Type B pancreatic cell (in vitro differentiated cells): ENCODE measurements around the gene RAB33A. TPM values are rescaled to one million over a fixed set of nuclear protein-coding genes. Genes with fewer than 3 reads are reported as not detected.

ENCODE experiments used
- DNase-seq: peaks from one replicate; pipeline ENCODE4 v3.0.0; 2021; ENCODE audit warnings: mixed read lengths; ENCODE audit not compliant: unreplicated experiment; ENCODE audit errors: extremely low spot score
- H3K27ac Mint-ChIP-seq: 2 replicates; pipeline ENCODE4 v1.8.0; 2021; ENCODE audit warnings: mild to moderate bottlenecking, mixed read lengths
- H3K27me3 Mint-ChIP-seq: 2 replicates; pipeline ENCODE4 v1.8.0; 2021; ENCODE audit warnings: mixed read lengths
- H3K36me3 Mint-ChIP-seq: 2 replicates; pipeline ENCODE4 v1.8.0; 2021; ENCODE audit warnings: mixed read lengths
- H3K4me1 Mint-ChIP-seq: one replicate; pipeline ENCODE4 v1.8.0; 2021; ENCODE audit warnings: mixed read lengths; ENCODE audit not compliant: unreplicated experiment
- H3K4me3 Mint-ChIP-seq: 2 replicates; pipeline ENCODE4 v1.8.0; 2021; ENCODE audit warnings: mild to moderate bottlenecking, mixed read lengths
- H3K9me3 Mint-ChIP-seq: 2 replicates; pipeline ENCODE4 v1.8.0; 2021; ENCODE audit warnings: mixed read lengths
- total RNA-seq: library from RNA; stranded (reverse); gene quantifications from 2 replicates; pipeline ENCODE4 v1.2.1, GENCODE V29; 2021; ENCODE audit warnings: low replicate concordance
- TF ChIP-seq, protein P1 (sequence below): fragments of 200-600 bp; sonication (generic); conservative IDR thresholded peaks from 2 replicates; pipeline ENCODE4 v1.5.0; 2021; ENCODE audit warnings: antibody characterized with exemption, mild to moderate bottlenecking

Gene RAB33A
- total RNA-seq, 1 donor from 2014 or later = 3.5 TPM

DNA sequence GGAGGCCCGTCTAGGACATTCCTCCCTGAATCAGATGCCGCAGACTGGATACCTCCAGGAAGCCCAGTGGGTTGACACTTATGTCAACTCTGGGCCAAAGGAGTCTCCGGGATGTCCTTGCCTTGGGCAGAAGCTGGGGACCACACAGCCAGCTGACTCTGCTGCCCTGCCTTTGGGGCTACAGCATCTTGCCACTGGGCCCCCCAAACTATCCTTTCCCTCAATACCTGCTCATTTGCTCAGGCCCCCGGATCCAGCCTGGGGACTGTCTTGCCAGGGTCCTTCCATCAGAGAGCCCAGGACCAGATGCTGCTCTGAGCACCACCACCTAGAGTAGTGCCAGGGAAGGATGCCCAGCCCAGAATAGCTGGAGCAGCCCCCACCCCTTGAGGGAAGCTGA is 19.0 kb downstream of the RAB33A start:
- H3K4me1 Mint-ChIP-seq = no peaks in the 10 kb centered on the region
- no peak for DNase-seq
- H3K4me3 Mint-ChIP-seq = no peak overlapping the region
- H3K27ac Mint-ChIP-seq = no peak overlapping the region
- no peaks in the 10 kb centered on the region for H3K36me3 Mint-ChIP-seq
- TF ChIP-seq, protein P1, sequence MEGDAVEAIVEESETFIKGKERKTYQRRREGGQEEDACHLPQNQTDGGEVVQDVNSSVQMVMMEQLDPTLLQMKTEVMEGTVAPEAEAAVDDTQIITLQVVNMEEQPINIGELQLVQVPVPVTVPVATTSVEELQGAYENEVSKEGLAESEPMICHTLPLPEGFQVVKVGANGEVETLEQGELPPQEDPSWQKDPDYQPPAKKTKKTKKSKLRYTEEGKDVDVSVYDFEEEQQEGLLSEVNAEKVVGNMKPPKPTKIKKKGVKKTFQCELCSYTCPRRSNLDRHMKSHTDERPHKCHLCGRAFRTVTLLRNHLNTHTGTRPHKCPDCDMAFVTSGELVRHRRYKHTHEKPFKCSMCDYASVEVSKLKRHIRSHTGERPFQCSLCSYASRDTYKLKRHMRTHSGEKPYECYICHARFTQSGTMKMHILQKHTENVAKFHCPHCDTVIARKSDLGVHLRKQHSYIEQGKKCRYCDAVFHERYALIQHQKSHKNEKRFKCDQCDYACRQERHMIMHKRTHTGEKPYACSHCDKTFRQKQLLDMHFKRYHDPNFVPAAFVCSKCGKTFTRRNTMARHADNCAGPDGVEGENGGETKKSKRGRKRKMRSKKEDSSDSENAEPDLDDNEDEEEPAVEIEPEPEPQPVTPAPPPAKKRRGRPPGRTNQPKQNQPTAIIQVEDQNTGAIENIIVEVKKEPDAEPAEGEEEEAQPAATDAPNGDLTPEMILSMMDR = no peak
- no peaks in the 10 kb centered on the region for H3K9me3 Mint-ChIP-seq
- H3K27me3 Mint-ChIP-seq = peaks cover 3% of the 10 kb centered on the region

DNA sequence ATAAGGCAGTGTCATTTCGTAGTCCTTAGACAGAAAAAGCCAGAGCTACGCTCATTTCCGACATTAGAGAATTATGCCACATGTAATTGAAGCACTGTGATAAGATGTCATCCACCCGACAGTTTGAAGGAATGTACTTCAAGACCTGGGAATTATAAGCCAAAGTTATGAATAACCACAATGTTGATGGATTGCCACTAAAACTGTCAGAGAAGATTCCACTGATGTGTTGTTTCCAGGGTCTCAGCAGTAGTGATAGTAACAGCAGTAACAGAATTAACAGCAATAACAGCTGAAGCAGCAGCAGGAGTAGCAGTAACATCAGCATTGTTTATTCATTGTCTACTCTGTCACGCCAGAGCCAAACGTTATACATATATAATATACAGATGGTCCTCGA is 24.7 kb downstream of the RAB33A start:
- TF ChIP-seq, protein P1 = no peak
- Mint-ChIP-seq H3K27me3 (peaks cover 3% of the 10 kb centered on the region), H3K4me3 (no peak overlapping the region), H3K4me1 (no peaks in the 10 kb centered on the region), H3K36me3 (no peaks in the 10 kb centered on the region), H3K9me3 (no peaks in the 10 kb centered on the region), H3K27ac (no peak overlapping the region)
- DNase-seq = no peak

DNA sequence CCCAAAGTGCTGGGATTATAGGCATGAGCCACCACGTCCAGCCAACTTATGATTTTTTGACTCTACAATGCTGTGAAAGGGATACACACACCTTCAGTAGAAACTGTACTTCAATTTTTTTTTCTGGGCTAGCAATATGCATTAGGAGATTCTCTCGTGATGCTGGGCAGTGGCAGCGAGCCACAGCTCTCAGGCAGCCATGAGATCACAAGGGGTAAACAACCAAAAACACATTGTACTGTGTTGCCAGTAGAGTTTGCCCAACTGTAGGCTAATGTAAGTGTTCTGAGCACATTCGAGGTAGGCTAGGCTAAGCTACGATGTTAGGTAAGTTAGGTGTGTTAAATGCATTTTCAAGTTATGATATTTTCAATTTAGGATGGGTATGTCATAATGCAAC is 25.7 kb downstream of the RAB33A start:
- H3K9me3 Mint-ChIP-seq = no peaks in the 10 kb centered on the region
- H3K27ac Mint-ChIP-seq = no peak overlapping the region
- DNase-seq = no peak
- H3K36me3 Mint-ChIP-seq = no peaks in the 10 kb centered on the region
- no peaks in the 10 kb centered on the region for H3K4me1 Mint-ChIP-seq
- TF ChIP-seq, protein P1 = no peak
- H3K27me3 Mint-ChIP-seq = peaks cover under 1% of the 10 kb centered on the region
- H3K4me3 Mint-ChIP-seq = no peak overlapping the region

DNA sequence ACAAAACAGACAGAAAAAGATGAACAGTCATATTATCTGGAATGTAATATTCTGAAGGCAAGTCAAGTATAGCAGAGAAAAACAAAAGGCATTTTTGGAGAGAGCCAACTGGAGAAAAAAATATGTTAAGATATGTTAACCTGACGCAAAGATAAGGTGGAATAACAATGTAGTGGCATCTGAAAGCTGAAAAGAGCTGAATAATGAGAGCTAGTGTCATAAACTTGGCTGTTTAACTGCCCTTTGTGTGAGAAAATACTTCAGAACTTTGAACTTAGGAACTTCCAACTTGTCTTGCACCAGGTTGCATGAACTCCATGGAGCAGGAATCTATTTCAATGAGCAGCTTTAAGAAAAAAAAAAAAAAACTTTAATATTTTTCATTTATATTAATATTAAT is 32.9 kb downstream of the RAB33A start:
- H3K27ac Mint-ChIP-seq = no peak overlapping the region
- H3K27me3 Mint-ChIP-seq = no peaks in the 10 kb centered on the region
- H3K9me3 Mint-ChIP-seq = no peaks in the 10 kb centered on the region
- H3K4me3 Mint-ChIP-seq = no peak overlapping the region
- no peaks in the 10 kb centered on the region for H3K4me1 Mint-ChIP-seq
- H3K36me3 Mint-ChIP-seq = peaks cover 6% of the 10 kb centered on the region
- DNase-seq = no peak
- TF ChIP-seq, protein P1 = no peak

DNA sequence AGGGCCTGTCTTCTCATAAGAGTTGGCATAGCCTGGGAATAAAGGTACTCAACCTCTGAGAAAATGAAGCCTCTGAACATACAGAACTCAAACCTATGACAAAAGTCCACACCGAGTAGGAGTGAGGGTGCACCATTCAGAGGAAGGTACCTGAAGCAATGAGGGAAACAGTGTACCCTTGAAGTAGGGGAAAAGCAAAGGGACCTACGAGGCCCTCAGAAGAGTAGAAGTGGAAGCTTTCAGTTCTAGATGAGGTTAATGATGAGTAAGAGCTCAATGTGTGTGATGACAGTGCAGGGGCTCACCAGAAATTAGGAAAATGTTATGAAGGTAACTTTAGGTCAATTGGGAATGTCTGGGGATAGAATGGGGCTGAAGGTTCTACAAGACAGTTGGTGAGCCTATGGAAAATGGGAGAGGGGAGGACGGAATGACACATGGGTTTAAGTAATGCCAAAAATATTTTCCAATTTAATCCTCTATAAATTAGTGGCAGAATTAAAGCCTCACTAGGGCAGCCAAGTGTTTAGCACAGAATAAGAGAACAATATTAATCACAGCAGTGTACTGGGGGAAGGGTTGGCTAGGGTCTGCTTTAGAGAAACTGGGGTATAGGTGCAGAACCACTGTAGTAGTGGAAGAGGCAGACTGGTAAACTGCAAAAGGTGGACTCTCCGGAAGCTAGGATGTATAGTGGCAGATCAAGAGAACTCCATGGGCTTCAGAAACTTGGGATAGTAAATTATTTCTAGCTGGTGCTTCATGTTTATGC is 39.8 kb downstream of the RAB33A start:
- Mint-ChIP-seq H3K27ac (no peak overlapping the region), H3K4me3 (no peak overlapping the region), H3K4me1 (no peaks in the 10 kb centered on the region), H3K9me3 (no peaks in the 10 kb centered on the region), H3K27me3 (no peaks in the 10 kb centered on the region), H3K36me3 (peaks cover 30% of the 10 kb centered on the region)
- TF ChIP-seq, protein P1 = no peak
- no peak for DNase-seq
